Liver (tissue), 3 donors: Measurements from ENCODE around the gene CCDC92.

Experiments used
- FOXA2 ChIP-seq: IDR thresholded peaks from 2 replicates; pipeline ENCODE4 v1.6.1; 2016; ENCODE audit warnings: antibody characterized with exemption
- GABPA ChIP-seq, 2 donors: IDR thresholded peaks in 1 of 2; conservative IDR thresholded peaks in 1 of 2; 2 replicates each; pipeline ENCODE4 v1.6.1; 2016; ENCODE audit warnings: antibody characterized with exemption in 2 of 2, mild to moderate bottlenecking in 1 of 2, moderate library complexity in 1 of 2
- RAD21 ChIP-seq, 2 donors: IDR thresholded peaks; 2 replicates each; pipeline ENCODE4 v1.6.1; 2016; ENCODE audit warnings: antibody characterized with exemption in 2 of 2, mild to moderate bottlenecking in 2 of 2
- RXRA ChIP-seq, 2 donors: IDR thresholded peaks; 2 replicates each; pipeline ENCODE4 v1.6.1; 2017 to 2018; ENCODE audit warnings: antibody characterized with exemption in 2 of 2, mild to moderate bottlenecking in 1 of 2
- SP1 ChIP-seq: IDR thresholded peaks from 2 replicates; pipeline ENCODE4 v1.6.1; 2018; ENCODE audit warnings: antibody characterized with exemption, mild to moderate bottlenecking
- TAF1 ChIP-seq: conservative IDR thresholded peaks from 2 replicates; pipeline ENCODE4 v1.6.1; 2016; ENCODE audit warnings: antibody characterized with exemption, mild to moderate bottlenecking
- YY1 ChIP-seq: IDR thresholded peaks from 2 replicates; pipeline ENCODE4 v1.6.1; 2016; ENCODE audit warnings: antibody characterized with exemption, mild to moderate bottlenecking
- TF ChIP-seq, protein P1 (sequence below): fragments of 150-350 bp; IDR thresholded peaks from 2 replicates; pipeline ENCODE4 v1.5.1; 2017; ENCODE audit warnings: improper control_type of control experiment, low read depth, low read length; ENCODE audit not compliant: missing input control
- TF ChIP-seq, protein P2 (sequence below): IDR thresholded peaks from 2 replicates; pipeline ENCODE4 v1.6.1; 2016; ENCODE audit warnings: antibody characterized with exemption
- TF ChIP-seq, protein P3 (sequence below): IDR thresholded peaks from 2 replicates; pipeline ENCODE4 v1.6.1; 2016; ENCODE audit warnings: antibody characterized with exemption, mild to moderate bottlenecking
- donor health status: healthy.
- donor health status: healthy.

- TF ChIP-seq, protein P1, sequence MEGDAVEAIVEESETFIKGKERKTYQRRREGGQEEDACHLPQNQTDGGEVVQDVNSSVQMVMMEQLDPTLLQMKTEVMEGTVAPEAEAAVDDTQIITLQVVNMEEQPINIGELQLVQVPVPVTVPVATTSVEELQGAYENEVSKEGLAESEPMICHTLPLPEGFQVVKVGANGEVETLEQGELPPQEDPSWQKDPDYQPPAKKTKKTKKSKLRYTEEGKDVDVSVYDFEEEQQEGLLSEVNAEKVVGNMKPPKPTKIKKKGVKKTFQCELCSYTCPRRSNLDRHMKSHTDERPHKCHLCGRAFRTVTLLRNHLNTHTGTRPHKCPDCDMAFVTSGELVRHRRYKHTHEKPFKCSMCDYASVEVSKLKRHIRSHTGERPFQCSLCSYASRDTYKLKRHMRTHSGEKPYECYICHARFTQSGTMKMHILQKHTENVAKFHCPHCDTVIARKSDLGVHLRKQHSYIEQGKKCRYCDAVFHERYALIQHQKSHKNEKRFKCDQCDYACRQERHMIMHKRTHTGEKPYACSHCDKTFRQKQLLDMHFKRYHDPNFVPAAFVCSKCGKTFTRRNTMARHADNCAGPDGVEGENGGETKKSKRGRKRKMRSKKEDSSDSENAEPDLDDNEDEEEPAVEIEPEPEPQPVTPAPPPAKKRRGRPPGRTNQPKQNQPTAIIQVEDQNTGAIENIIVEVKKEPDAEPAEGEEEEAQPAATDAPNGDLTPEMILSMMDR, result no peak
- TF ChIP-seq RAD21 (IDR thresholded peaks at IDR 0.05) (no peak), YY1 (no peak), FOXA2 (no peak), SP1 (no peak), RXRA (IDR thresholded peaks at IDR 0.05) (peak in 1 of 2 donors; percentile 26), GABPA (IDR thresholded peaks at IDR 0.05 in 1 of 2, conservative IDR thresholded peaks at IDR 0.05 in 1 of 2) (no peak), TAF1 (no peak)
- TF ChIP-seq, protein P2, sequence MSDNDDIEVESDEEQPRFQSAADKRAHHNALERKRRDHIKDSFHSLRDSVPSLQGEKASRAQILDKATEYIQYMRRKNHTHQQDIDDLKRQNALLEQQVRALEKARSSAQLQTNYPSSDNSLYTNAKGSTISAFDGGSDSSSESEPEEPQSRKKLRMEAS, result no peak
- TF ChIP-seq, protein P3, sequence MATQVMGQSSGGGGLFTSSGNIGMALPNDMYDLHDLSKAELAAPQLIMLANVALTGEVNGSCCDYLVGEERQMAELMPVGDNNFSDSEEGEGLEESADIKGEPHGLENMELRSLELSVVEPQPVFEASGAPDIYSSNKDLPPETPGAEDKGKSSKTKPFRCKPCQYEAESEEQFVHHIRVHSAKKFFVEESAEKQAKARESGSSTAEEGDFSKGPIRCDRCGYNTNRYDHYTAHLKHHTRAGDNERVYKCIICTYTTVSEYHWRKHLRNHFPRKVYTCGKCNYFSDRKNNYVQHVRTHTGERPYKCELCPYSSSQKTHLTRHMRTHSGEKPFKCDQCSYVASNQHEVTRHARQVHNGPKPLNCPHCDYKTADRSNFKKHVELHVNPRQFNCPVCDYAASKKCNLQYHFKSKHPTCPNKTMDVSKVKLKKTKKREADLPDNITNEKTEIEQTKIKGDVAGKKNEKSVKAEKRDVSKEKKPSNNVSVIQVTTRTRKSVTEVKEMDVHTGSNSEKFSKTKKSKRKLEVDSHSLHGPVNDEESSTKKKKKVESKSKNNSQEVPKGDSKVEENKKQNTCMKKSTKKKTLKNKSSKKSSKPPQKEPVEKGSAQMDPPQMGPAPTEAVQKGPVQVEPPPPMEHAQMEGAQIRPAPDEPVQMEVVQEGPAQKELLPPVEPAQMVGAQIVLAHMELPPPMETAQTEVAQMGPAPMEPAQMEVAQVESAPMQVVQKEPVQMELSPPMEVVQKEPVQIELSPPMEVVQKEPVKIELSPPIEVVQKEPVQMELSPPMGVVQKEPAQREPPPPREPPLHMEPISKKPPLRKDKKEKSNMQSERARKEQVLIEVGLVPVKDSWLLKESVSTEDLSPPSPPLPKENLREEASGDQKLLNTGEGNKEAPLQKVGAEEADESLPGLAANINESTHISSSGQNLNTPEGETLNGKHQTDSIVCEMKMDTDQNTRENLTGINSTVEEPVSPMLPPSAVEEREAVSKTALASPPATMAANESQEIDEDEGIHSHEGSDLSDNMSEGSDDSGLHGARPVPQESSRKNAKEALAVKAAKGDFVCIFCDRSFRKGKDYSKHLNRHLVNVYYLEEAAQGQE, result no peak
These were observed 35.4 kb upstream of the CCDC92 start for GRCh38 chr12:124007826-124008570.
